NCI-H2196 treated with DMSO at 0.1 percent for 48 hours (cell line): ENCODE measurements around the gene HSP90AB1.

Source experiments
- DNase-seq: peaks from one replicate; lab custom pipeline; 2025; ENCODE audit not compliant: unreplicated experiment; lab: John Stamatoyannopoulos, UW

Gene HSP90AB1

GRCh38 chr6:44255105-44255808 lies 8.4 kb downstream of the HSP90AB1 start:
- no peak for DNase-seq

GRCh38 chr6:44255871-44256774 lies 9.2 kb downstream of the HSP90AB1 start:
- DNase-seq, result no peak

GRCh38 chr6:44256775-44257024 lies 9.8 kb downstream of the HSP90AB1 start:
- no peak for DNase-seq

- DNase-seq, result peak; percentile 75
Measured at GRCh38 chr6:44257025-44257752, 10.3 kb downstream of the HSP90AB1 start, which contains the start of gene SLC35B2. Gene SLC35B2 (minus strand): TSS chr6:44257528. CDS start chr6:44257410, 118 bp downstream.

- no peak for DNase-seq
Measured at GRCh38 chr6:44257753-44258324, 10.9 kb downstream of the HSP90AB1 start.

GRCh38 chr6:44258325-44258863 lies 11.5 kb downstream of the HSP90AB1 start:
- no peak for DNase-seq

- DNase-seq, result no peak
Measured at GRCh38 chr6:44258921-44259320, 12.0 kb downstream of the HSP90AB1 start.

GRCh38 chr6:44260011-44260410 lies 13.1 kb downstream of the HSP90AB1 start:
- DNase-seq, result no peak

- no peak for DNase-seq
Measured at GRCh38 chr6:44260451-44261297, 13.8 kb downstream of the HSP90AB1 start.

- no peak for DNase-seq
Measured at GRCh38 chr6:44261581-44261980, 14.7 kb downstream of the HSP90AB1 start.

- DNase-seq, result no peak
Measured at GRCh38 chr6:44262467-44263353, 15.8 kb downstream of the HSP90AB1 start.

GRCh38 chr6:44263354-44264100 lies 16.6 kb downstream of the HSP90AB1 start:
- no peak for DNase-seq

- no peak for DNase-seq
Measured at GRCh38 chr6:44264154-44265006, 17.5 kb downstream of the HSP90AB1 start.

- peak; percentile 75 for DNase-seq
Measured at GRCh38 chr6:44265007-44265721, 18.3 kb downstream of the HSP90AB1 start, which contains the start of gene NFKBIE. Gene NFKBIE (minus strand): TSS chr6:44265551. CDS start chr6:44265346, 205 bp downstream.

GRCh38 chr6:44265722-44266233 lies 18.9 kb downstream of the HSP90AB1 start:
- no peak for DNase-seq

- no peak for DNase-seq
Measured at GRCh38 chr6:44266347-44266746, 19.4 kb downstream of the HSP90AB1 start.

- no peak for DNase-seq
Measured at GRCh38 chr6:44267252-44267651, 20.4 kb downstream of the HSP90AB1 start.
